ENCODE data around the gene WEE2.

DNA sequence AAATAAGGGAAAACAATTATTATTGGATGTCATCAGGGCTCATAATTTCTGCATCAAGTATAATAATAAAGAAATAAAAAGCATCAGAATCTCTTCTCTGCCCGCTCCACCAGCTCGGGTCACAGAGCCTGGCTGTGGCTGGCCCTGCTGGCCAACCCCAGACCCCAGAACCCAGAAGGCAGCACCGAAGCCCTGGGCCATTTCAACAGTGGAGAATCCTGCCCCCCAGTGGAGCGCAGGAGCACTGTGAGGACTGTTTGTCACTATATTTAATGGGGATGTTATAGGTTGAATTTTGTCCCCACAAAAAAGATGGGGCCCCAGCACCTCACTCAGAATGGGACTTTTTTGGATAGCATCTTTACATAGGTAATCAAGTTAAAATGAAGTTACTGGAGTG lies 33.5 kb upstream of the WEE2 start:
- no peak for TF ChIP-seq CTCF (IDR thresholded peaks at IDR 0.05; ENCODE audit: poor library complexity, severe bottlenecking)
- TF ChIP-seq SMC3 (conservative IDR thresholded peaks at IDR 0.05; ENCODE audit: poor library complexity), result no peak
- no peak for TF ChIP-seq EP300 (conservative IDR thresholded peaks at IDR 0.05; ENCODE audit: poor library complexity, severe bottlenecking)
- no peak for TF ChIP-seq POLR2AphosphoS5 (IDR thresholded peaks at IDR 0.05)
- no peak for TF ChIP-seq REST (IDR thresholded peaks at IDR 0.05; ENCODE audit: borderline replicate concordance)
- no peak for TF ChIP-seq RAD21 (conservative IDR thresholded peaks at IDR 0.05)
- TF ChIP-seq EZH2 (IDR thresholded peaks at IDR 0.05; ENCODE audit: borderline replicate concordance, insufficient read depth, low read length, poor library complexity, severe bottlenecking), result no peak
- TF ChIP-seq MXI1 (conservative IDR thresholded peaks at IDR 0.05; ENCODE audit: poor library complexity, severe bottlenecking), result no peak
- TF ChIP-seq TAF1 (IDR thresholded peaks at IDR 0.05; ENCODE audit: low read depth), result no peak
